Natural killer cell (primary cell): ENCODE measurements around the gene NOLC1. TPM values are rescaled to one million over a fixed set of nuclear protein-coding genes. Genes with fewer than 3 reads are reported as not detected.

Source experiments
- ATAC-seq, 3 donors: fragments of 150-1000 bp in 2 of 3; fragments of 200-7000 bp in 1 of 3; cut with Tn5 transposase; 1 replicate in 1 of 3; 2 replicates in 2 of 3; pipeline ENCODE4 v1.10.0; 2021; ENCODE audit warnings: mild to moderate bottlenecking in 2 of 3, moderate library complexity in 2 of 3
- DNase-seq, 2 donors: peaks; one replicate each; pipeline versions ENCODE4 v3.0.0 to v3.0.0-alpha.2; 2013 to 2021; ENCODE audit warnings: mixed read lengths in 1 of 2
- H3K27ac ChIP-seq: one replicate; pipeline ENCODE4 v1.5.1; 2013; ENCODE audit warnings: mild to moderate bottlenecking, low read length
- H3K27me3 ChIP-seq: one replicate; pipeline ENCODE4 v1.6.1; 2013; ENCODE audit warnings: low read length; ENCODE audit not compliant: control insufficient read depth, insufficient read depth
- H3K36me3 ChIP-seq: one replicate; pipeline ENCODE4 v1.6.1; 2013; ENCODE audit warnings: low read length; ENCODE audit not compliant: control insufficient read depth, insufficient read depth
- H3K4me1 ChIP-seq: one replicate; pipeline ENCODE4 v1.6.1; 2013; ENCODE audit warnings: low read length; ENCODE audit not compliant: control insufficient read depth, insufficient read depth
- H3K4me3 ChIP-seq: one replicate; pipeline ENCODE4 v1.5.1; 2013; ENCODE audit warnings: low read length
- H3K9me3 ChIP-seq: one replicate; pipeline ENCODE4 v1.6.1; 2013; ENCODE audit warnings: low read length; ENCODE audit not compliant: control insufficient read depth, insufficient read depth
- H3K27ac Mint-ChIP-seq, 2 donors: one replicate each; pipeline ENCODE4 v1.8.0; 2022; ENCODE audit warnings: mild to moderate bottlenecking in 2 of 2, mixed read lengths in 2 of 2, moderate library complexity in 1 of 2
- H3K27me3 Mint-ChIP-seq, 2 donors: one replicate each; pipeline ENCODE4 v1.8.0; 2022; ENCODE audit warnings: low read depth in 2 of 2, mixed read lengths in 2 of 2
- H3K36me3 Mint-ChIP-seq: one replicate; pipeline ENCODE4 v1.8.0; 2022; ENCODE audit warnings: mixed read lengths
- H3K4me1 Mint-ChIP-seq, 2 donors: one replicate each; pipeline ENCODE4 v1.8.0; 2022; ENCODE audit warnings: mixed read lengths in 2 of 2
- H3K4me3 Mint-ChIP-seq: one replicate; pipeline ENCODE4 v1.8.0; 2022; ENCODE audit warnings: mild to moderate bottlenecking, moderate library complexity, mixed read lengths
- H3K9me3 Mint-ChIP-seq, 2 donors: one replicate each; pipeline ENCODE4 v1.8.0; 2022; ENCODE audit warnings: mixed read lengths in 2 of 2
- CTCF ChIP-seq: fragments of 200-600 bp; IDR thresholded peaks from one replicate; pipeline ENCODE4 v1.8.0; 2022; ENCODE audit warnings: antibody characterized with exemption
- WGBS: methylation state at CpG from one replicate; pipeline ENCODE4 v1.1.7; 2013; ENCODE audit warnings: missing lambda C conversion rate; ENCODE audit not compliant: insufficient coverage; 5-methylcytosine and 5-hydroxymethylcytosine counted together
- intact Hi-C: fragments of 100-400 bp; cut with micrococcal nuclease; formaldehyde crosslinking; loops from one replicate; pipeline ENCODE4 v1.14.2; 2022
- total RNA-seq, 4 donors: library from RNA; stranded (reverse); fragments of 120-200 nt in 1 of 4; gene quantifications; one replicate each; pipeline versions ENCODE4 v1.2.3 to v1.2.4, GENCODE V29; 2013 to 2022

NOLC1 gene
- total RNA-seq, 3 donors from 2014 or later (not counting 1 experiment from before 2014, with no cell fraction given) = 42.6 to 47.5 (median 43.4) TPM

DNA sequence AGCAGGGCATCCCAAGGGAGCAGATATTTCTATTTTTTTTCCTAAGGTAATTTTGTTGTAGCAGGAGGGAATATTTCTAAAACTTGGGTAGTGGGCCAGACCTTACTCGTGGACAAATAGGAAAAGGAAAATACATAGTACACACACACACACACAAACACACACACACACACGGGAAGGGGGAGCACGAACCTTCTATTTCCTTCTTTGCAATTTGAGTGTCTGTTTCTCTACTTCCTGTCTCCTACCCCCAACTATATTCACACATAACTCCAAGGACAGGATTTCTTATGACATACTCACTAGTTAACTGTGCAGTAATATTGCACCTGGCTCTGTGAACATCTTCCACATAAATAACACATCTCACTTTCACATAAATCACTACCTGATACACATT lies 36.4 kb upstream of the NOLC1 start:
- Histone ChIP-seq H3K36me3 (peaks cover 6% of the 10 kb centered on the region), H3K27me3 (no peaks in the 10 kb centered on the region), H3K9me3 (no peaks in the 10 kb centered on the region), H3K4me3 (no peak overlapping the region), H3K4me1 (peaks cover 73% of the 10 kb centered on the region), H3K27ac (peak overlapping the region; percentile 74)
- no peaks in the 10 kb centered on the region for H3K9me3 Mint-ChIP-seq
- ATAC-seq (no peak), DNase-seq (peak in 1 of 2 donors; percentile 56)
- peaks cover 66 to 84% of the 10 kb centered on the region in 2 donors for H3K4me1 Mint-ChIP-seq
- 0% methylated on average over 3 of the region's 3 CpGs for WGBS
- H3K27ac Mint-ChIP-seq = peak overlapping the region; percentile 77 to 95
- no peaks in the 10 kb centered on the region for H3K36me3 Mint-ChIP-seq
- intact Hi-C loops = no loop called here
- peak overlapping the region; percentile 74 for H3K4me3 Mint-ChIP-seq
- H3K27me3 Mint-ChIP-seq = no peaks in the 10 kb centered on the region
- TF ChIP-seq CTCF = no peak

- Mint-ChIP-seq H3K4me1 (peaks cover 66 to 86% of the 10 kb centered on the region in 2 donors), H3K4me3 (peak overlapping the region; percentile 74), H3K9me3 (no peaks in the 10 kb centered on the region), H3K27ac (peak overlapping the region; percentile 77 to 95), H3K27me3 (no peaks in the 10 kb centered on the region), H3K36me3 (no peaks in the 10 kb centered on the region)
- no peaks in the 10 kb centered on the region for H3K27me3 ChIP-seq
- DNase-seq (no peak), ATAC-seq (no peak)
- no peak overlapping the region for H3K4me3 ChIP-seq
- intact Hi-C loops = no loop called here
- H3K36me3 ChIP-seq = no peaks in the 10 kb centered on the region
- H3K9me3 ChIP-seq = no peaks in the 10 kb centered on the region
- WGBS = 95% methylated on average over 1 of the region's 1 CpG
- H3K4me1 ChIP-seq = peaks cover 82% of the 10 kb centered on the region
- peak overlapping the region; percentile 68 for H3K27ac ChIP-seq
- TF ChIP-seq CTCF = no peak
Measured at GRCh38 chr10:102116656-102117055, 35.5 kb upstream of the NOLC1 start.

- DNase-seq (peak; percentile 24 to 83), ATAC-seq (peak in 2 of 3 donors; percentile 11 to 25)
- Mint-ChIP-seq H3K4me3 (peak overlapping the region; percentile 87), H3K27ac (peak overlapping the region; percentile 77 to 95), H3K36me3 (no peaks in the 10 kb centered on the region), H3K4me1 (peaks cover 57 to 78% of the 10 kb centered on the region in 2 donors), H3K9me3 (no peaks in the 10 kb centered on the region), H3K27me3 (no peaks in the 10 kb centered on the region)
- H3K27me3 ChIP-seq = no peaks in the 10 kb centered on the region
- H3K36me3 ChIP-seq = no peaks in the 10 kb centered on the region
- intact Hi-C loops = no loop called here
- H3K4me1 ChIP-seq = peaks cover 79% of the 10 kb centered on the region
- TF ChIP-seq CTCF = no peak
- WGBS = 17% methylated on average over 12 of the region's 12 CpGs
- H3K27ac ChIP-seq = peak overlapping the region; percentile 68
- H3K9me3 ChIP-seq = no peaks in the 10 kb centered on the region
- no peak overlapping the region for H3K4me3 ChIP-seq
Measured at GRCh38 chr10:102117391-102118159, 34.6 kb upstream of the NOLC1 start.
